H54 (cell line): ENCODE measurements around the gene CEBPG.
A peak's percentile ranks its signal among the peaks of the same experiment; 100 is the strongest.

Experiments
- DNase-seq: peaks from one replicate; pipeline ENCODE4 v3.0.0; 2011; ENCODE audit warnings: low spot score, mixed read lengths; ENCODE audit not compliant: insufficient read length
- FAIRE-seq: peaks from 3 replicates; lab custom pipeline; 2011; peaks lifted over from hg19 to GRCh38; lab: Jason Lieb, UNC
- POLR2A ChIP-seq: IDR thresholded peaks from 2 replicates; pipeline ENCODE4 v1.6.1; 2011; ENCODE audit warnings: low read depth, mild to moderate bottlenecking, low read length

The CEBPG gene

DNA sequence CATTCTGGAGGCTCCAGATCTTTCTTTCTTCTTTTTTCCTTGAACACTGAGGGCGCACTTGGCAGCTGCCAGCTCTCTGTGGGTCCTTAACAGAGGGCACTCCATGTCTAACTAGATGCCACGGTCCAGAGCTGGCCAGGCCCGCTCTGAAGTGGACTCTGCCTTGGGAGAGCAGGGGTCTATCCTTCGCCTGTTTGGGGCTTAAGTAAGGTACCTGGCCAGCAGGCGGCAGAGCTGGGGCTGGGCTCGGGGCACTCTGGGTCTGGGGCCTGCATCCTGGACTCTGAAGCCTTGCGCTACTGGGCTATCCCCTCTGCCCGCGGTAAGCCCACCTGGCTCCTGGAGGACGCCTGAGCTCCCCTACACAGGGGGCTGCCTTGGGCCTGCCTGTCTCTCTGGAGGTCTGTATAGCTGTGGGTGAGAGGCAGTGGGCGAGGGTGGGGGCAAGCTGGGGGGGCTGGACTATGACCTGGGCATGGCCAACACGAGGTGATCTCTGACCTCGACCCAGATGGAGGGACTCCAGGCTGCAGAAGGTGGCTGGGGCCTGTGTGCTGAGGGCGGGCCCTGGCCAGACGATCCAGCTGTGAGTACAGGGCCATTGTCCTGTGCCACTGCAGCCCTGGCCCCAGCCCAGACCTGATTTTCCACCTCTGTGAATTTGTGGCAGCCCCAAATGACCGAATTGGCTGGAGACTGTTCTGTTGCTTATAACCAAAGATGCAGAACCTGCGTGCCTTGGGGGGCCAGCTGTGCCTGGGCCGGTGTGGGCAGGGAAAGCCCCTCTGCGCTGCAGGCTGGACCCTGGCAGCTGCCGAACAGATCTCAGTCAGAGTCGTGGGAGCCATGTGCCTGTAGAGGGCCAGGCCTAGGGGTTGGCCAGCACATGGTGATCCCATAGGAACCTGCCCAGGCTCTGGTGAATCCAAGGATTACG lies 26.5 kb downstream of the CEBPG start:
- no peak for DNase-seq
- no peak for FAIRE-seq
- no peak for TF ChIP-seq POLR2A

DNA sequence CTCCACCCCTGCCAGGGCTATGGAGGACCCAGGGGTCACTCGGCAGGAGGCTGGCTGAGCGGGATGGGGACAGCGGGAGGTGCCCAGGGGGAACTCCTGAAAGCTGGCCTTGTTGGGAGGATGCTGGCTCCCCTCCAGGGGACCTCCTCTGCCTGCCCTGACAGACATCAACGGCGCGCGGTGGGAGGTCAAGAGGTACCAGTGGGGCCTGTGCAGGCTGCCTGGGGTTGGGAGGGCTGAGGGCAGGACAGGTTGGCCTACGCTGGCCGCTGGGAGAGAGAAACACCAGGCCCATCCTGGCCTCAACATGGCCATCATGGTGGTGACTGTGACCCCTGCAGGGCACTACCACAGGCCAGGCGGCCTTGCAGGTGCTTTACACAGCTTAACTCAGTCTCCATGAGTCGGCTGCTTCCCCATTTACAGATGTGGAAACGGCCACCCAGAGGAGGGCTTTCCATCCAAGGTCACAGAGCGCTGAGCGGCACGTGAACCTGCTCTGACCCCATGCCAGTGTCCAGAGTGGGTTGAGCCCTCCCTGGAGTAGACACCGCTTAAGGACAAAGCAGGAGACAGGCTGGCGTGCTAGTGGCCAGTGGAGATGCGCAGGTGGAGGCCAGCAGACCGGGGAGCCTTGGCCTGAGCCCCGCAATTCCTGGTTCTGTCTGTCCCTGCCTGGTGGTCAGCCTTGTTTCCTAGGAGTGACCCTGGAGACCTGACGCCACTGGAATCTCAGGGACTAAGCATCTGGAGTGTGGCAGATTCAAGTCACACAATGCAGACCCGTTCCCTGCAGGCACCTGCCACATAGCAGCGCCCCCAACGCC lies 27.6 kb downstream of the CEBPG start:
- no peak for FAIRE-seq
- TF ChIP-seq POLR2A = no peak
- no peak for DNase-seq

DNA sequence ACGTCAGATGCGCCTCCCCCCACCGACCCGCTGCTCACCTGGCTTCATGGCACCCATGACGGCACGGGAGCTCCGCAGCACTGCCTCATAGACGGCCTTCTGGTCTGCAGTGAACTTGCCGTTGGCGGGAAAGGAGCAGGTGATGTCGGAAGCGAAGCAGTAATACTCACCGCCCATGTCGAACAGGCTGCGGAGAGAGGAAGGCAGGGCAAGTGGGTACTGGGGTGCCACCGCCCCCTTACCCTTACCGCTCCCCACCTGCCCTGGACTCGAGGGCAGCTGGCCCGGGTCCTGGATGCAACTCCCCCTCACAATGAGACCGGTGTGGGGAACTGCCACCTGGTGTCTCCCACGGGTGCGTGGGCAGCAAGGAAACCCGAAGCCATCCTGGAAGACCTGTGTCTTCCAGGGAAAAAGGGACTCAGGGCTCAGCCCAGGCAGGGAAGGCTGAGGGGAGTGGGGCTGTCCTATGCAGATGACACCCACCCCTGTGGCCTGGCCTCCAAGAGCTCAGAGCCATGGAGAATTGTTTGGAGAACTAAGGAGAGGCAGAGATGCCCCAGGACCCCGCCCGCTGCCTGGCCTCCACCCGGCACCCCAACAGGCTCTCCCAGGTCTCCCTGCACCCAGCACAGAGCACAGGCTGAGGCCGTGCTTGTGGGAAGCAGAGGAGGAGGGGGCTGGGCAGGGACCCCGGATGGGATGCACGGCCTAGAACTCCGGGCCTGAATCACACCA lies 28.3 kb downstream of the CEBPG start:
- FAIRE-seq = no peak
- no peak for TF ChIP-seq POLR2A
- DNase-seq = no peak

DNA sequence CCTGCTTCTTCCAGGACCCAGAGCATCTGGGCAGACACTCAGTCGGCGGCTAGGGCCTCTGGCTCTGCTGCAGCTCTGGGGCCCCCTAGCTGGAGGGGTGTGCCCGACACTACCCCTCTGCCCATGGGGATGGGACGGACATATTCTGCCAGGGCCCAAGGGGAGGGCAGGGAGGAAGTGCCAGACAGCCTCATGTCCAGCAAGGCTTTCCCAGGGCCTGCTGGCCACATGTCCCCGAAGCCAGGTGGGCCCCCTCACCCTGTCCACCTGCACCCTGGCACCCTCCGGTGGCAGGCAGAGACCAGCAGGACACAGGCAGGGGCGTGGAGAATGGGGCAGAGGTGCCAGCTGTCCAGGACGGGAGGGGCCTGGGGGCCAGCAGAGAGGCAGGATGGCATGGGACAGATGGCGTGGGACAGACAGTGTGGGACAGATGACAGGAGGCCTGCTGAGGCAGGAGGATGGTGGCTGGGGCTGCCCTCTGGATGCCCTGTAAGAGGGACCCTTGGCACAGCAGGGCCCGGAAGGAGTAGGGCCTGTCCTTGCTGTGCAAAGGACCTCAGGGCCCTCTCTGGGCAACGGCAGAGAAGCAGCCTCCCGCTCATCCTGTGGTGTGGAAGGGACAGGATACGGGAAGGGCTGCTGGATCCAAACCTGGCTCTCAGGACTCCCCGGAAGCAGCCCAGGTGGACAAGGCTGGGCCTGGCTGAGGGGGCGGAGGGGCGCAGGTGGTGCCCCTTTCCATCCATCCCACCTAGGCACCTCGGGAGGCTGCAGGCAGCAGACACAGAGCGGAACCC lies 29.1 kb downstream of the CEBPG start:
- TF ChIP-seq POLR2A = no peak
- FAIRE-seq = no peak

DNA sequence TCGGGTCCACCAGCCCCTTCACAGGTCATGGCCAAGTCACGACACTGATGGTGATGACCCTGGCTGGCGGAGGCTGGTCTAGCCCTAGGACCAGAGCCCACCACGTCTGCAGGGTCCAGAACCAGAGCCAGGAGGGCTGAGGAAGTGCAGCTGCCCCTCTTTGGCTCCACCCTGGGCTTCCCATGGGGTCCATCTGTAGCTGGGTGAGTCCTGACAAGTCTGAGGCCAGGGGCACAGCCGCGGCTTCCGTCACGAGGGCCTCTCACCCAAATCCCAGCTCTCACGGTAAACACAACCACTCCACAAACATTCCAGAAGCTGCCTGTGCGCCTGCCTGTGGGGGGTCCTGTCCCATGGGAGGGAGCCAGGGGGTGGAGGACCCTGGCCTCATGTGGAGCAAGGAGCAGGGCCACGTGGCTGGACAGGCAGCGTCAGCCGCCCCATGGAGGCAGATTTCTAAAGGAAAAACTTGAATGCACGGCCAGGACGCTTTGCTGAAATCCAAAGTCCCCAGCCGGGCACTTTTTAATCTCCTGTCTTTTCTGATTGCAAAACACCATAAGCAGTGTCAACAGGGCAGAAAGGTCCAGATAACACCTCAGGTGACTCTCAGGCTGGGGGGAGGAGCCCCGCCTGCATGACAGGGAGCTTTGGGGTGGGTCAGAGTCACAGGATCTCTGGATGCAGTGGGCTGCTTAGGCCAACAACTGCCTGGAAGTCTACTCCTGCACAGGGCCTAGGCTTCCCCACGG lies 29.9 kb downstream of the CEBPG start:
- FAIRE-seq = no peak
- DNase-seq = no peak
- no peak for TF ChIP-seq POLR2A

More for the DNA sequence above, 29.1 kb downstream of the CEBPG start:
- no peak for DNase-seq

DNA sequence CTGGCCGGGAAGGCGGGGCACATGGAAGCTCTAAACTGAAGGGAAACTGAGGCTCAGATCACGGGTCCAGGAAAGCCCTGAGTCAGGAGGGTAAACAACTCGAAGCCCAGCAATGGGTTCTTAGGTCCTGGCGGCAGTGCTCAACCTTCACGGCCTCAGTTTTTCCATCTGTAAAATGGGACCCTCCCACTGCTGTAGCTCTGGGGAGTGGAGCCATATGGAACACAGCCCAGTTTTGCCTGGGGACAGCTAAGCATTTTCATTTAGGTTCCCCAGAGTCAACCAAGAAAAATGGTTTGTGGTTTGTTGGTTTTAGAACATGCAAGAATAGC lies 30.4 kb downstream of the CEBPG start:
- FAIRE-seq (no peak), DNase-seq (no peak)

DNA sequence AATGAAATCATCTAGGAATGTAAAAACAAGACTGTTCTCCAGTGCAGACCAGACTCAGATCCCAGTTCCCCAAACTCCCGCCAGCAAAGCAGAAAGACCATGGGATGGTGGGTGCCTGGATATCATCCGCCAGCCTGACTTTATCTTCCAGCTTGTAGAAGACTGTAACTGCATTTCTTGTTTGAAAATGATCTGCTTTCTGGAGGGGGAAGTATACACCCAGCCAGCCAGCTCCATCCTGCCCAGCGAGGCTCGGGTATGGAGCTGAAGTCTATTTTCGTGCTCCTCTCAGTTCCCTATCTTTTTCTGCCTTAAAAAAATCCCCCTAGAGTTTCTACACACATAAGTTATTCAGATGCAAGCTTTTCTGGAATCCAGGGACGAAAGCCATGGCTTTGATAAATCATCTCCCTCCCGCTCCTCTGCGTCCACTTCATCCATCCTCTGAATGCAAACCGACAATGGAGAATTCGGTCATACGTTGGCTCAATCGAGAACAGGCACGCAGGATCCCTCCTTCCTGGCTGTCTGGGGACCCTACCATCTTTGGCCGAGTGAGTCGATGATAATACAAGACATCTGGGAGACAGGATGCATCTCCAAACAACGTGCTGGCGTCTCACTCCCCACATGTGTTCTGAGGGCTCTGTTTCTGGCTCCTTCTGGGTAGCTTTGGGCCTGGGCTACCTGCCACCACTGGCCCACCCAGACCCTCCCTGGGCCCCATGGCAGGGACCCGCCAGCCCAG lies 31.2 kb downstream of the CEBPG start:
- FAIRE-seq (no peak), DNase-seq (no peak)
- no peak for TF ChIP-seq POLR2A

More for the DNA sequence above, 30.4 kb downstream of the CEBPG start:
- TF ChIP-seq POLR2A = no peak

DNA sequence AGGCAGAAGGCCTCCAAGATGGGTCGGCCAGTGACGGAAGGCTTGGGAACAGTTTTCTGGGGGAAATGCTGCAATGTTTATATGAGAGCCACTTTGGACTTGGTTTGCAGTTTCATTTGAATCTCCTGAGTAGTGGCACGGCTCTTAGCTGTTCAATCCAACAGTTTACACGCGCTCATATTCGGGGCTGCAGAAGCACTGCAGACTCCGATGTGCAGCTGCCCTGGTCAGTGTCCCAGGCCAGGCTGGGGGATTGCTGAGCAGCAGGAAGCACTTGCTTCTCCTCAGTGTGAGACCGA lies 31.7 kb downstream of the CEBPG start:
- FAIRE-seq = no peak
- no peak for DNase-seq
- no peak for TF ChIP-seq POLR2A

DNA sequence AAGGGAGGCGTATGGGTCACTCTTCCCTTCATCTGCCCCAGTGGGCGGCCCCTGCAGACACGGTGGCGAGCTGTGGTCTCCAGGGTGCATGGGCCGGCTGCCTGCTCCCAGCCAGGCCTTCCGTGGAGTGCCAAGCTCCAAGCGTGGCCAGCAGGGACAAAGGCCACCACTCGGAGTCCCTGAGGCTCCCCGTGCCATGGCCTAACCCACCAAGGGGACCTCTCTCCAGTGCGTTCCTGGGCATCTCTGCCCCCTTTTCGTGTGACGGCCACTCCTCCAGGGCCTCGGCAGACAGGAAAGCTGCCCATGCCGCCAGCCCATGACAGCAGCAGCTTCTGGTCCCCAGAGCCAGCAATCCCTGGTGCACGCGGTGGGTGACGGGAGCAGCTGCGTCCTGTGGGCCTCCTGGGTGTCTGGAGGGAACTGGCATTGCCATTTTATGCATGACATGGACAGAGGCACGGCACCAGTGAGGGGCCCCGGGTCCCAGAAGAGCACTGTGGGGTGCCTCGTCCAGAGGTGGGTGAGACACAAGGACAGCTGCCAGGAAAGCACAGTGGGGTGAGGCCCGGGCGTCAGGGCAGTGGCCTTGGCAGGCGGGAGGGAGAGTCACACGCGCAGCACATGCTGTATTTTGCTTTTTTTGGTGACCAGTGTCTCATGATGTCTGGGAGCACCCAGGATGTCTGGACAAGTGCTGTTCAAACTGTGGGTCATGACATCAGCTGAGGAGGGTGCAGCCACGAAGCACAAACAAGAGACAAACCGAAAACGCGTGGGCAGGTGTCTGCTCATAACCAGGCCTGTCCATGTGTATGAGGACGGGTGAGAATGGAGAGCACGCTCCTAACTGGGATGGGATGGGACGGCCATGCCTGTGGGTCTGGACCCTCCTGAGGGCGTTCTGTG lies 32.3 kb downstream of the CEBPG start:
- FAIRE-seq (no peak), DNase-seq (no peak)
- TF ChIP-seq POLR2A = no peak

DNA sequence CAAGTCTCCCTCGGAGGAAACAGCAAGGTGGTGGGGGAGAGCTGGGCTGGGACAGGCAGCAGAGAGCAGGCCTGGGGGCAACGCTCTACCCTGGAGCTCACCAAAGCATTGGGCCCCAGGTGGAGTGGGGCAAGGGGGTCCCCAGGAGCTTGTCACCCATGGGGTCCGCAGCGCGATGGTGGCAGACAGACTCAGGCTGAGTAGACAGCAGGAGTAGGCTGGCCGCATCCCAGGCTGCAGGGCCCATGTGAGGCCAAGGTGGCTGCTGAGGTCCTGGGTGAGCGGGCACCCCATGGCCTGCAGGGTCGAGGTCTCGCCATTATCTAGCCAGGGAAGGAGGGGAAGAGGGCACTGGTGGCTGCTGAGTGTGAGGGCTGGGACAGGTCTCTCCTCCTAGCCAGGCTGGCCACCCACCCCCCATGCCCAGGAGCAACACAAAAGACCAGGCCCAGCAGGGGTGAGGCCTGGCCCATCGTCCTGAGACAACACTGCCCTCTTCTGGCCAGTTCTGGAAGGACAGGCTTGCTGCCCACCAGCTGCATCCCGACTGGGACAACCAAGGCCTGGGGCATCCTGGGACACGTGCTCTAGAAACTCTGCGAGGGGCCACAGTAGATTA lies 33.1 kb downstream of the CEBPG start:
- FAIRE-seq (no peak), DNase-seq (peak; percentile 92)
- no peak for TF ChIP-seq POLR2A

DNA sequence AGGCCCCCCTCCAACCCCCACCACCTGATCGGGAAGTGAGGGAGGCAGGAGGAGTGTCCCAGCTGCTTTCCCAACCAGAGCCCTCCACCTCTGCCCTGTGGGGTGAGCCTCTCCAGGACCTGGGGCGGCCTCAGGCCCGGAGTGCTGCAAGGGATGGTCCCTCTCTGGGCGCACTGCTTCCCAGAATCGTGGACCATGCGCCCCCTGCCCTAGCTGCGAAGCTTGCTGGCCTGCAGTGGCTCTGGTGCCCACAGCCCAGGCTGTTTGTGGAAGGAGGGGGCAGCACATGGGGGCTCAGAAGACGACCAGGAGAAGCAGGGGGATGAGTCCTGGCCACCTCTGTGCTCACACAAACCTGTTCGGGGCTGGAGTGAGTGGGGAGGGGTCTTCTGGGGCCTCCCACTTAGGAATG lies 33.6 kb downstream of the CEBPG start:
- no peak for TF ChIP-seq POLR2A
- no peak for DNase-seq
- no peak for FAIRE-seq
